Activated gamma-delta T cell (primary cell): ENCODE results near the gene DNAJC16.

ENCODE experiments used
- DNase-seq: peaks from one replicate; lab custom pipeline; 2025; lab: John Stamatoyannopoulos, UW

DNAJC16 gene

GRCh38 chr1:15620902-15621682, 94.4 kb downstream of the DNAJC16 start:
- no peak for DNase-seq

GRCh38 chr1:15621975-15622374, 95.3 kb downstream of the DNAJC16 start:
- no peak for DNase-seq

GRCh38 chr1:15622712-15623373, 96.2 kb downstream of the DNAJC16 start:
- DNase-seq, result no peak

- no peak for DNase-seq
Measured at GRCh38 chr1:15623435-15623834, 96.8 kb downstream of the DNAJC16 start.

- DNase-seq, result no peak
Measured at GRCh38 chr1:15624133-15624714, 97.6 kb downstream of the DNAJC16 start.

GRCh38 chr1:15625056-15625917, 98.6 kb downstream of the DNAJC16 start:
- no peak for DNase-seq
